Measurements from ENCODE around the gene MTUS2. TPM values are rescaled to one million over a fixed set of nuclear protein-coding genes. Genes with fewer than 3 reads are reported as not detected.

Gene MTUS2
- total RNA-seq, 1 experiment from 2014 or later = 0.35 TPM

- Histone ChIP-seq H2BK5ac (ENCODE audit: insufficient read length, low read length) (no peak overlapping the region), H3K27me3 (ENCODE audit: insufficient read depth, low read length) (peaks cover 10% of the 10 kb centered on the region; the same call in 1 of the 2 replicates), H4K5ac (ENCODE audit: insufficient read length, low read depth, low read length) (no peak overlapping the region), H2AFZ (ENCODE audit: low read length) (no peak overlapping the region), H4K20me1 (ENCODE audit: control insufficient read depth, insufficient read depth, insufficient read length) (no peaks in the 10 kb centered on the region), H4K91ac (ENCODE audit: insufficient read length, low read depth, low read length) (no peak overlapping the region), H2BK12ac (ENCODE audit: insufficient read length, low read depth, low read length) (no peak overlapping the region), H3K14ac (ENCODE audit: insufficient read depth, low read length) (no peak overlapping the region), H3K56ac (ENCODE audit: insufficient read length, low read depth, low read length) (no peak overlapping the region), H4K8ac (replicated peaks; ENCODE audit: insufficient read length, low read depth, low read length) (no peak overlapping the region), H2BK120ac (ENCODE audit: low read depth, low read length, poor library complexity, severe bottlenecking) (no peak overlapping the region), H2BK20ac (ENCODE audit: low read depth, low read length, poor library complexity, severe bottlenecking) (no peak overlapping the region), H3K23me2 (ENCODE audit: insufficient read length, low read depth, low read length, poor library complexity, severe bottlenecking) (no peaks in the 10 kb centered on the region), H3K79me1 (ENCODE audit: insufficient read depth, low read depth, low read length, poor library complexity, severe bottlenecking) (no peaks in the 10 kb centered on the region), H3K23ac (ENCODE audit: insufficient read length, low read depth, low read length) (no peak overlapping the region), H3T11ph (ENCODE audit: low read length) (no peak overlapping the region), H3K27ac (ENCODE audit: insufficient read length, low read depth, low read length) (no peak overlapping the region), H3K79me2 (ENCODE audit: insufficient read depth, low read length) (no peaks in the 10 kb centered on the region), H3K4me2 (ENCODE audit: insufficient read depth, insufficient read length, low read length) (no peak overlapping the region), H2BK15ac (ENCODE audit: low read depth, low read length) (no peak overlapping the region), H3K18ac (ENCODE audit: insufficient read length, low read depth, low read length) (no peak overlapping the region), H2AK5ac (ENCODE audit: insufficient read length, low read length) (no peak overlapping the region), H3K9ac (ENCODE audit: extremely low read depth, insufficient read length, low read length) (no peak overlapping the region), H3K9me3 (ENCODE audit: control insufficient read depth, low read depth, low read length) (no peaks in the 10 kb centered on the region), H3K4ac (ENCODE audit: low read depth, low read length) (no peak overlapping the region), H3K4me1 (ENCODE audit: insufficient read depth, low read length) (no peaks in the 10 kb centered on the region)
- Mint-ChIP-seq H3K36me3 (ENCODE audit: insufficient read depth in 1 of 3, low read depth in 3 of 3) (peaks cover 7 to 29% (median 8%) of the 10 kb centered on the region in 3 experiments; a peak in 6 of 7 replicates), H3K4me1 (peaks cover 0 to 3% of the 10 kb centered on the region in 2 experiments; a peak in 1 of 4 replicates), H3K27me3 (ENCODE audit: low read depth) (peaks cover 63% of the 10 kb centered on the region), H3K27ac (no peak overlapping the region), H3K4me3 (no peak overlapping the region), H3K9me3 (peaks cover 42 to 50% of the 10 kb centered on the region in 2 experiments)
- no peak for DNase-seq
- no CpG with 5 or more reads among the region's 1 CpG for WGBS (ENCODE audit: extremely low coverage, insufficient read length, low lambda C conversion rate)
- no peak for TF ChIP-seq CTCF (conservative IDR thresholded peaks at IDR 0.05)
These were observed 6.2 kb downstream of the MTUS2 start for GRCh38 chr13:28826368-28826767.

Data from H9 (cell line).